ENCODE measurements around the gene DPP6.

GRCh38 chr7:154789404-154789803 is 737.2 kb downstream of the DPP6 start:
- TF ChIP-seq CTCF (IDR thresholded peaks at IDR 0.05) (0 out of 3 replicates have a peak, but pooled peaks have one; percentile 8), POLR2A (IDR thresholded peaks at IDR 0.05; ENCODE audit: low read length) (no peak)
